Measurements from ENCODE around the gene ALG14.
"Not testable (repeated sequence)": the region's sequence is repeated elsewhere in the genome, so short reads cannot be mapped to it uniquely, and the experiment has no call there.

The ALG14 gene

GRCh38 chr1:95072532-95073419, at the start of gene ALG14:
Gene ALG14 (minus strand): TSS chr1:95072951. CDS start chr1:95072898, 53 bp downstream.
- DNase-seq (ENCODE audit: low spot score): peak; percentile 98

GRCh38 chr1:95122151-95122697, 49.5 kb upstream of the ALG14 start:
- no peak for DNase-seq (ENCODE audit: low spot score)

- DNase-seq (ENCODE audit: low spot score): no peak
Measured at GRCh38 chr1:95119273-95119672, 46.5 kb upstream of the ALG14 start.

DNA sequence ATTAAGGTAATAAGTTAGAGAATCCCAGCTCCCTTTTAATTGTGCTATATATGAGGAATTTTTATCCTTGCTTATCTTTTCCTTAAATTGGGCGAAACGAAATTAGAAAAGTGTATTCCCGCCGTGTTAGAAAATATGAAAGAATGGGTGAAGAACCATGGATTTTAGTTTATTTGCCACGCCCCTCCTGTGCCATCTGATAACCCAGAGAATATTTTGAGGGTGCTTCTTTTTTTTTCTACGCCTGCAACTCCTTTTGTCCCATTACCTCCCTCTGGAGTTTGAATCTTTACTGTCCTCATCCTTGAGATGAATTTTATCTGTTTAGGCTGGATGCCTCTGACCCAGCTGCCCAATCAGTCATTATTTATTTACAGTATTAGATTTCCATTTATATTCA, 46.0 kb upstream of the ALG14 start:
- DNase-seq (ENCODE audit: low spot score): no peak

DNA sequence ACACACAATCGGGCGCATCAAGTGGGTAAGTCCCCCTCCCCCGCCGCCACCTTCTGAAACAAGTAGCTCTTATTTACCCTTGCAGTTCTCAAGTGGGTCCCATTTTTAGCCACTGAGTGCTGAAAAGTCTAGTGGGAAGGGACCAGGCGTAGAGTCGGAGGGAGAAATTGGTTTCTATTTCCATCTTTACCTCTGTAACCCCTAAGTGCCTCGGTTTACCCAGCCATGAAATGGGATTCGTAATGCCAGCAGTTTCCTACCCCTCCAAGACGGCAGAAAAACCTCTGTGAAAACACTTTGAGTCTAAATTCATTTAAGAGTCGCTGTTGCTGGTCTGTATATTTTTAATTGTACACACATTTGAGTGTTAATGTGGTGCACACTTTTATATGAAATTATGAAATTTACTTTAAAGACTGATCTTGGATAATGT, 45.3 kb upstream of the ALG14 start:
- peak; percentile 36 for DNase-seq (ENCODE audit: low spot score)

GRCh38 chr1:95117207-95118066, 44.7 kb upstream of the ALG14 start, which contains the start of gene TLCD4:
Gene TLCD4 (plus strand): TSS chr1:95117355. CDS start chr1:95143902, 26,547 bp downstream.
- DNase-seq (ENCODE audit: low spot score): no peak

GRCh38 chr1:95116580-95117206, 43.9 kb upstream of the ALG14 start:
- DNase-seq (ENCODE audit: low spot score): peak; percentile 67

DNA sequence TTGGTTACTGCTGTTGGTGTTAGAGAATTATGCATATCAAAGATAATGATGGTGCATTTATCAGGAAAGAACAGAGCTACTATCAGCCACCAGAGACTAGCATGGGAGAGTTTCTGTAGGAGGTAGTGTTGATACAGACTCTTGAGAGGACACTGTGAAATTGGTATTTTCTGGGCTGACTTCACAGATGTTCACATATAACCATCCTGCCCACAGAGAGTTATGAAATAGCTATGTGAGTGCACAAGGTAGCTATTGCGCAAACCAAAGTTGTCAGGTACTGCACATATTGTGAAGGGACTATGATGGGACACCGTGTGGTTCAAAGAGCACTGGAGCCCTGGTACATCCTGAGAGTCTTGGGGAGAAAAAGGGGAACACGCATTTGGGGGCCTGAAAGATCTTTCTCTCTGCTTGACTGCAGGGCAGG, 43.0 kb upstream of the ALG14 start:
- DNase-seq (ENCODE audit: low spot score): no peak

DNA sequence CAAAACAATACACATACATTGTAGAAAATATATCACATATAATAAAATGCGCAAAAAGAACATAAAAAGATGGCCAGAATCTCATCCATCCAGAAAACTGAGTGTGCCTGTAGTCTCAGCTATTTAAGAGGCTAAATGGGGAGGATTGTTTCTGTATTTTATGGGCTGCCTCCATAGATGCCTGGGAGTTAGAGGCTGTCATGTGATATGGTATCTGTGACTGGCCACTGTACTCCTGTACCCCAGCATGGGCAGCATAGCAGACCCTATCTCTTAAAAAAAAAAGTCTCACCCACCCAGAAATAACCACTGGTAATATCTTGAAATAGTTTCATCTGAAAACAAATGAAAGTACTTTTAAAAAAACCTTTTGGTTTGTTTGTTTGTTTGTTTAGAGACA, 40.9 kb upstream of the ALG14 start:
- DNase-seq (ENCODE audit: low spot score): no peak

DNA sequence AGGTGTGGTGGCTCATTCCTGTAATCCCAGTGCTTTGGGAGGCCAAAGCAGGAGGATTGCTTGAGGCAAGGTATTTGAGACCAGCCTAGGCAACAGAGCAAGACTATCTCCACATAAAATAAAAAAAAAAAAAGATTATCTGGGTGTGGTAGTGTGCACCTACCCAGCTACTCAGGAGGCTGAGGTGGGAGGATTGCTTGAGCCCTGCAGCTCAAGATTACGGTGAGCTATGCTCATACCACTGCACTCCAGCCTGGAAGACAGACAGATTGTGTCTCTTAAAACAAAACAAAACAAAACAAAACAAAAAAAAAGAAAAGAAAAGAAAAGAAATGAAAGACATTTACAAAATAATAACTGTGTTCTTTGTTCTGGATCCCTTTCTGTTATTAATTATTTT, 38.3 kb upstream of the ALG14 start:
- no peak for DNase-seq (ENCODE audit: low spot score)

DNA sequence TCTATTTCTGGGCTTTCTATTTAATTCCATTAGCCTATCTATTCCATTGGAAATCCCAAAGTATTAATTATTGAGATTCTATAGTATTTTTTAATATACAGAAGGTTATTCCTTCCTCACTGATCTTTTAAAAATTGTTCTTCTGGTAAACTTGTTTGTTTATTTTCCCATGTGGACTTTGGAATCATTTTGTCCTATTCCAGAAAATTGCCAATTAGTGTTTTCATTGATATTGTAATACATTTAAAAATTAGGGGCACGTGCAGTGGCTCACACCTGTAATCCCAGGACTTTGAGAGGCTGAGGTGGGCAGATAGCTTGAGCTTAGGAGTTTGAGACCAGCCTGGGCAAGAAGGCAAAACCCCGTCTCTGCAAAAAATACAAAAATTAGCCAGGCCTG, 36.0 kb upstream of the ALG14 start:
- no peak for DNase-seq (ENCODE audit: low spot score)

DNA sequence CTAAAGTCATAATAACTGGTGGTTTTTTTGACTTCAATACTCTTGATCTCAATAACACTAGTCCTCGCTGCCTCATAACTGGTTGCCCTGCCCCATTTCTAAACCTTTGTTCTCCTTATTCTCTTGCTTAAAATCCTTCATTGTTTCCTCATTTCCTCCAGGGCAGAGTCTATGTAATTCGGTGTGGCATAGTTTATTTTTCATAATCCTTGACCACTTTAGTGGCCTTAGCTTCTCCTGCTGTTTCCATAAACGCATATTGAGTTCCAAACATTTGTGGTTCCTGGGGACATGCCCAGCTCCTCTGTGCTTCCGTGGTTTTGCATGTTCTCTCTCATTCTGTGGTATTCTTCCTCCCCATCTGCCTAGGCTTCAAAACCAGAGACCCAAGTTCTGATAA, 25.4 kb upstream of the ALG14 start:
- DNase-seq (ENCODE audit: low spot score): no peak

DNA sequence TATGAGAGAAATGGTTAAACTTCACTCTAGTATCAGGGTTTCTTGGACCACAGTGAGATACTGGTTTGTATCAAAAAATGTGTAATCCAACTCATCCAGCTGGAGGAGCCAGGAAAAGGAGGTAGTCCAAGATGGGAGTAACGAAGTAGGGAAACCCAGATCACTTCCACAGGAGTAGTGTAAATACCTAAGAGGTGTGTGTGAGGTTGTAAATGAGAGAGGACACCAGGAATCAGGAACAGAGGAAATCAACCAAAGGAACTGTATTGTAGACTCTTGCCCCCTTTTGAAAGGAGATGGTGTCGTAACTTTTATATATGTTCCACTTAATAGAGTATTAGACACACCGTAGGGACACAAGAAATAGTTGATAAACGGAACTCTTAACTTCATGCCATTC, 24.7 kb upstream of the ALG14 start:
- DNase-seq (ENCODE audit: low spot score): no peak

DNA sequence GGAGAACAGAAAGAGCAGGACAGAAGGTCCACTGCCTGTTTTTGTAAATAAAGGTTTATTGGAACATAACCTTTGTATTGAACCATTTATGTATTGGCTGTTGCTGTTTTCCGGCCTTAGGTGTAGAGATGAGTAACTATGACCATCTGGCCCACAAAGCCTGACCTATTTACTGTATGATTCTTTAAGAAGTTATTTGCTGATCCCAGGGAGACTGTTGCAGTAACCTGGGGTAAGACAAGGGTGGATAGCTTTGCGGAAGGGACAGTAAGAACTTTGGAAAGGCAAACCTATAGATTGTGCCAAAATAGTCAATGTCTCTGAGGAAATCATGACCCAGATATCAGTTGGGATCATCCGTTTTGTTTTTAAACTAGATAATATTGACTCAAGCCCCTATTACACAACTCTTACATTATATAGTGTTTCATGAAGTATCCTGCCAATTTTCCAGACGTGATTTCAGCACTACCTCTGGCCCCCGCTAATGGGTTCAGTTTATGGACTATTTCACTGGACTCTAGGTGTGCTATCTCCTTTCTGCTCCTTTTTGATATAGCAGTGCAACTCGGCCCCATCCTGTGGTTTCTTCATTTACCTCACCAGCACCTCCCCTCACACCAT, 23.6 kb upstream of the ALG14 start:
- no peak for DNase-seq (ENCODE audit: low spot score)

DNA sequence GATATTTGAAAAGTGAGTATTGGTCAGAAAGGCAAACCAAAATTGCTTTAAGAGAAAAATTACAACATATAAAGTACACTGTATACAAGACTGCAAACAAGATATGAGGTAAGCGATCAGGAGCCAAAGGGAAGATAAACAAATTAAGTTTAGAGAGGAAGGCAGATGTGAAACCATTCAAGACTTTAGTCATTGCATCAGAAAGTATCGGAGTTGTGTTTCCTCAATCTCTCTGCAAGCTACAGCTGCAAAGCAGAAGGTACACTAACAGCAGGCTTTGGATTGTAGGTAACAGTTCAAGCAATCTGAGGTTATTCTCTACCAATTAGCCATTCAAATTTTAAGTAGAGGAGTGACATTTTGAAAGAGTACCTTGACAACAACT, 23.1 kb upstream of the ALG14 start:
- no peak for DNase-seq (ENCODE audit: low spot score)

DNA sequence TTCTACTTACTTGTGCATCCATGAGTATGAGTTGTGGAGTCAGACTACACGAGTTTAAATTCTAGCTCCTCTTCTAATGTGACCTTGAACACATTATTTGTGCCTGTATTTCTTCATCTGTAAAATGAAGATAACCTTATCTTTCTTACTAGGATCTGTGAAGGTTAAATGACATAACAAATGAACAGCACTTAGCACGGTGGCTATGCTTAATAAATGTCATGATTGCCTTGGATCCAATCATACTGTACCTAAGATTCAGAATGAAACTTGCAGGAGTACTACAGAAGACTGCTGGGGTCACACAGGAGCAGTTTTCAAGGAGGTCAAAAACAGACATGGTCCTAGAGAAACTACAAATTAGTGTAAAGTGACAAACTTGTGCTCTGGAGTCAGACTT, 22.2 kb upstream of the ALG14 start:
- no peak for DNase-seq (ENCODE audit: low spot score)

DNA sequence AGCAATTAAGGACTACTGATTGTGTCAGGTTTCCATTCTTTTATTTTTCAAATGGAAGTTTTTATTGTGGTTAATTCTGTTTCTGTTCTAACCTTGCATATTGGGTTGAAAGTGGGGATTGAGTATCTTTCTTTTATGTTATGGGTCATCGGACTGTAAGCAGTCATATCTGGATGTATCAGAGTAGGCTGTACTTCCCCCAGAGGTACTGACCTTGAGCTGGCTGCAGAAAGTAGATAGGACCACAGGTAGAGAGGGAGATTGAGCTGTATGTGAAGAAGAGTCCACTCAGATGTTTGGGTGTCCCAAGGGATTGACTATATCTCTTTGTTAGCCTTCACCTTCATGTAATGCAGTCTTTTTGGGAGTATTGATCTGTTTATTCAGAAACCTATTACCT, 20.5 kb upstream of the ALG14 start:
- DNase-seq (ENCODE audit: low spot score): no peak

GRCh38 chr1:95092891-95093290, 20.1 kb upstream of the ALG14 start:
- DNase-seq (ENCODE audit: low spot score): not testable (repeated sequence)

DNA sequence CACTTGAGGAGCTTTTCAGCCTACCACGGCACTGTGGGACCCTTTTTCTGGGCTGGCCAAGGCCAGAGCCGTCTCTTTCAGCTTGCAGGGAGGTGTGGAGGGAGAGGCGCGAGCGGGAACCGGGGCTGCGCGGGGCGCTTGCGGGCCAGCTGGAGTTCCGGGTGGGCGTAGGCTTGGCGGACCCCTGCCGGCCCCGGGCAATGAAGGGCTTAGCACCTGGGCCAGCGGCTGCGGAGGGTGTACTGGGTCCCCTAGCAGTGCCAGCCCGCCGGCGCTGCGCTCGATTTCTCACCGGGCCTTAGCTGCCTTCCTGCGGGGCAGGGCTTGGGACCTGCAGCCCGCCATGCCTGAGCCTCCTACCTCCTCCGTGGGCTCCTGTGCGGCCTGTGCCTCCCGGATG, 18.5 kb upstream of the ALG14 start:
- not testable (repeated sequence) for DNase-seq (ENCODE audit: low spot score)

DNA sequence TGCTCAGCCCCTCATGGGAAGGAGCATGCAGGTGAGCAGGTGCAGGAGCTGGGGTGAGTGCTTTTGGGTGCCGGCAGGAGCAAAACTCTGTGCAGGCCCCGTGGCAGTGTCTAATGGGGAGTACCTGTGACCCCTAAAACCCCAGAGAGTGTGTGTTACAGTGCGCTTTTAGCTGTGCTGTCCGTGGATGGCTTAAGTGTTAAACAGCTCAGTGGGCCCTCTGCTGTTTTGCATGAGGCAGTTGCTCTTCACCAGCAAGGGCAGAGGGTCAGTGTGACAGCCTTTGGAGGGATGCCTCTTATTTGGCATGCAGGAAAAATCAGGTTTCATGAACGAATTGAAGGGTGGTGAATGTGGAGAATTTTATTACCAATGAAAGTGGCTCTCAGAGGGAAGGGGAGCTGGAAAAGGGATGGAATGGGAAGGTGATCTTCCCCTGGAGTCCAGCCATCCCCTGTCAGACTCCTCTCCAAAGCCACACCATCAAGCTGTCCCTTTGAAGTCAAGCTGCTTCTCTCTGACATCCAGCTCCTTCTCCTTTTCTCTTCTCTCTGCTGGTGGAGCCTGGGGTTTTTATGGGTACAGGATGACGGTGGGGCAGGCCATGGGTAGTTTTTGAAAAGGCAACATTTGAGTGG, 17.0 kb upstream of the ALG14 start:
- DNase-seq (ENCODE audit: low spot score): no peak

GRCh38 chr1:95088303-95088702, 15.6 kb upstream of the ALG14 start:
- DNase-seq (ENCODE audit: low spot score): no peak

Measured in pons (tissue), 1 donor.